GM19324 (cell line): ENCODE data around the gene BCL7A.
A peak's percentile ranks its signal among the peaks of the same experiment; 100 is the strongest.
"Not testable (repeated sequence)": the region's sequence is repeated elsewhere in the genome, so short reads cannot be mapped to it uniquely, and the experiment has no call there.

Experiments used
- ATAC-seq: cut with Tn5 transposase; IDR thresholded peaks from one replicate; pipeline ENCODE4 v1.9.1; 2021; ENCODE audit warnings: mild to moderate bottlenecking, moderate library complexity; ENCODE audit not compliant: unreplicated experiment, low FRiP score

Gene BCL7A

DNA sequence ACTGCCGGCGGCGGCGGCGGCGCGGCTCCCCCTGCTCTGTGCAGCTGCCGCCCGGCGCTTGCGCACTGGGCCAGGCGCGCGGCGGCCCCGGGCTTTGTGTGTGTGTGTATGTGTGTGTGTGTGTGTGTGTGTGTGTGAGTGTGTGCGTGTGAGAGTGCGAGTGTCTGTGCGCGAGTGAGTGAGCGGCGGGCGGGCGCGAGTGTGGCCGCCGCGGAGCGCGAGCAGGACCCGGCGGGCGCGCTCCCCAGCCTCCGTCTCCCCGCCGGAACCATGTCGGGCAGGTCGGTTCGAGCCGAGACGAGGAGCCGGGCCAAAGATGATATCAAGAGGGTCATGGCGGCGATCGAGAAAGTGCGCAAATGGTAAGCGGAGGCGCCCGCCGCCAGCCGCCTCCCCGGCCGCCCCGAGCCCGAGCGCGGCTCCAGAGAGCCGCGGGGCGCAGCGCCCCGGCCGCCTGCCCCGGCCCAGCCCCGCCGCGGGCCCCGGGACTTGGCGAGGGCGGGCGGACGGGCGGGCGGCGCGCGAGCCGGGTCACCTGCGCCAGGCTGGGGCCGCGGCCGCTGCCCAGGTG, at the start of gene BCL7A:
Gene BCL7A, plus strand, starts transcription at position 63 of the 571 bp plus-strand sequence. Its CDS starts 208 bp downstream, at position 271.
- ATAC-seq: no peak

- ATAC-seq: no peak
Measured at GRCh38 chr12:121974026-121974985, 47.4 kb upstream of the BCL7A start.

- ATAC-seq: no peak
Measured at GRCh38 chr12:121975021-121975420, 46.7 kb upstream of the BCL7A start.

DNA sequence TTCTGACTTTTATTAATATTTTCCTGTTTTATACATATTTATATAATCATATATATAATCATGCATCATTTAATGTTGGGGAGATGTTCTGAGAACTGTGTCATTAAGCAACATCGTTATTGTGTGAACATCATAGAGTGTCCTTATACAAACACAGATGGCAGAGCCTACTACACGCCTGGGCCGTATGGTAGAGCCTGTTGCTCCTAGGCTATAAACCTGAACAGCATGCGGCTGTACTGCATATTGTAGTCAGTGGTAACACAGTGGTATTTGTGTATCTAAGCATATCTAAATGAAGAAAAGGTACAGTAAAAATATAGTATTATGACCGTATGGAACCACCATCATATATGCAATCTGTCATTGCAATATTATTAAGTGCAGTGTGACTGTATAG, 44.7 kb upstream of the BCL7A start:
- no peak for ATAC-seq

DNA sequence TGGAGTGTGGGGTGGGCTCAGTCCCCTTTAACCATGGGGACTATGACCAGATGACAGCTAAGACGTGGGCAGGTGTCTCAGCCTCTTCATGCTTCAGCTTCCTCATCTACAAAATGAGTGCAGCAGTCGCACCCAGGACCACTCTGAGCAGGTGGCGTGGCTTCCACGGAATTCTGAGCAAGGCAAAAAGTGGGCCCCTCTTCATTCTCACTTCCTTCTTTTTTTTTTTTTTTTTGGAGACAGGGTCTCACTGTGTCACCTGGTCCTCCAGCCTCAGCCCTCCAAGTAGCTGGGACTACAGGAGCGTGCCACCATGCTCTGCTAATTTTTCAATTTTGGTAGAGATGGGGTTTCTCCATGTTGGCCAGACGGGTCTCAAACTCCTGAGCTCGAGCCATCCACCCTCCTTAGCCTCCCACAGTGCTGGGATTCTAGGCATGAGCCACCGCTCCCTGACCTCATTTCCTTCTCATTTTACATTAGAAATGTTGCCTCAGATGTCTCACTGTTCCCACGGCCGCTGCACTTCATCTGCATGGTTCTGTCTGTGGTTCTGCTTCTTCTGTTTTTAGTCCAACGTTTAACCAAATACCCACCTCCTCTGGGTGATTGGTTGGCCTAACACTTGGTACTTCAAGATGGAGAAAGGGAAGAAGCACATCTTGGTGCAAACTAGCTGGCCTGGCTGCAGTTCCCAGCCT, 41.3 kb upstream of the BCL7A start:
- ATAC-seq: no peak

- no peak for ATAC-seq
Measured at GRCh38 chr12:121980892-121981272, 40.8 kb upstream of the BCL7A start.

DNA sequence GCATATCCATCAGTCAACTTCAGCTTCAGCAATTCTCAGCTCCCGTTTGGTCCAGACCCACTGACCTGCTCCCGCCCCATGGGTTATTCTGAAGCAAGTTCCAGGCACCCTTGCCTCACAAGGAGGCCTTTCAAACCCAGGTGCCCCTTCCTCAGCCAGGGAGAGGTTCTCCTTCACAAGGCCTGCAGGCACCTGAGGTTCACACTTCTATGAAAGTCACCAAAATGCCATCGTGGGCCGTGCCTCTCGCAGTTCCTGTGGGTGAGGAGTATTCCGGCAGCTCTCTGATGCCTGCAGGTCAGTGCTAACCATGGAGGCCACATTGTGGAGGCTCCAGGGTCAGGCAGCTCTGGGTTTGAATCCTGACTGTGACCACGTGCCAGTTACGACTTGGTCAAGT, 40.2 kb upstream of the BCL7A start:
- ATAC-seq: no peak

DNA sequence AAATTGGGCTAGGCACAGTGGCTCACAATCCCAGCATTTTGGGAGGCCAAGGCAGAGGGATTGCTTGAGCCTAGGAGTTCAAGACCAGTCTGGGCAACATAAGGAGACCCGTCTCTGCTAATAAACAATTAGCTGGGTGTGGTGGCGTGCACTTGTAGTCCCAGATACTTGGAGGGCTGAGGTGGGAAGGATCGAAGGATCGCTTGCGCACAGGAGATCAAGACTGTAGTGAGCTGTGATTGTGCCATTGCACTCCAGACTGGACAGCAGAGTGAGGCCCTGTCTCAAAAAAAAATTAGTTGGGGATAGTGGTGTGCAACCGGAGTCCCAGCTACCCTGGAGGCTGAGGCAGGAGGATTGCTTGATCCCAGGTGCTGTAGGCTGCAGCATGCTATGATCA, 38.7 kb upstream of the BCL7A start:
- no peak for ATAC-seq

GRCh38 chr12:121983536-121984210, 38.0 kb upstream of the BCL7A start:
- ATAC-seq: no peak

DNA sequence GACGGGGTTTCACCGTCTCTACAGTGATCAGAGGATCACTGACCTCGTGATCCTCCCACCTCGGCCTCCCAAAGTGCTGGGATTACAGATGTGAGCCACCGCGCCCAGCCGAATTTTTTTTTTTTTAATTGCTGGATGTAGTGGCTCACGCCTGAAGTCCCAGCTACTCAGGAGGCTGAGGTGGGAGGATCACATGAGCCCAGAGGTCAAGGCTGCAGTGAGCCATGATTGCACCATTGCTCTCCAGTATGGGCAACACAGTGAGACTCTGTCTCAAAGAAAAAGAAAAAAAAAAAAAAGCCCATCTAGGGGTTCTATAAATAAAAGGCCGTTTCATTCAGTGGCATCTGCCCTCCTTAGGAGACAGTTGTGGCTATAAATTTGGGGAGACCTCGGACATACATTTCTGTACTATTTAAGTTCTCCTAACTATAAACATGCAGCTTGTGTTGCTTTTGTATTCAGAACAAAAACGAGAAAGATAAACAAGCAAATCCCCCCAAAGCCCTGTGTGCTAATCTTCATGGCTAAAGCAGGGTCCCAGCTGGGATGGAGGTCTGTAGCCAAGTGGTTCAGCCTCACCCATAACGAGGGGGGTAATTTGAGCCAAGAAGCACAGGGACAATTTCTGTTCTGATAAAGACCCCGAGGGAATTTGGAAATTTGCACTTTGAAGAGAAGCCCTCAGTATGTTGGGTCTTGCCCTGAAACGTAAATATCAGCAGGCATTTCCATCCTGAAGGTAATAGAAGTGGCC, 35.0 kb upstream of the BCL7A start:
- ATAC-seq: no peak

DNA sequence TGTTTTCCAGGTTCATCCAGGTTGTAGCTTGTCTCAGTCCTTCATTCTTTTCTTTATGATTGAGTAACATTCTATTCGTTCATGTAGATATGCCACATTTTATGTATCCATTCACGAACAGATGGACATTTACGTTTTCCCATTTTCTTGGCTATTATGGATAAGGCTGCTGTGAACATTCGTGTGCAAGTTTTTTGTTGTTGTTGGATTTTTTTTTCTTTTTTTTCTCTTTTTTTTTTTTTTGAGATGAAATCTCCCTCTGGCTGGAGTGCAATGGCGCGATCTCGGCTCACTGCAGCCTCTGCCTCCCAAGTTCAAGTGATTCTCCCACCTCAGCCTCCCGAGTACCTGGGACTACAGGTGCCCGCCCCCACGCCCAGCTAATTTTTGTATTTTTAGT, 33.2 kb upstream of the BCL7A start:
- ATAC-seq: not testable (repeated sequence)

GRCh38 chr12:121989276-121990113, 32.2 kb upstream of the BCL7A start:
- no peak for ATAC-seq

- no peak for ATAC-seq
Measured at GRCh38 chr12:121990114-121990647, 31.5 kb upstream of the BCL7A start.

- no peak for ATAC-seq
Measured at GRCh38 chr12:121990692-121991603, 30.7 kb upstream of the BCL7A start.

- ATAC-seq: peak; percentile 42
Measured at GRCh38 chr12:121992059-121992879, 29.4 kb upstream of the BCL7A start.

- ATAC-seq: no peak
Measured at GRCh38 chr12:121996050-121996944, 25.4 kb upstream of the BCL7A start.
